Esophagus muscularis mucosa (tissue), 4 donors: ENCODE results near the gene KRTAP4-5.
"Not testable (repeated sequence)": the region's sequence is repeated elsewhere in the genome, so short reads cannot be mapped to it uniquely, and the experiment has no call there.

Source experiments
- EP300 ChIP-seq: sonication (generic); formaldehyde crosslinking; IDR thresholded peaks from one replicate; pipeline ENCODE4 v1.6.1; 2017; ENCODE audit warnings: antibody characterized with exemption
- POLR2A ChIP-seq: fragments of 450-650 bp; IDR thresholded peaks from one replicate; pipeline ENCODE4 v1.6.1; 2017; ENCODE audit warnings: antibody characterized with exemption, moderate library complexity, mild to moderate bottlenecking, low read depth
- POLR2AphosphoS5 ChIP-seq, 2 donors: sonication (generic); formaldehyde crosslinking; IDR thresholded peaks; one replicate each; pipeline ENCODE4 v1.6.1; 2017; ENCODE audit warnings: antibody characterized with exemption in 2 of 2
- TF ChIP-seq, protein P1 (sequence below), 3 experiments: fragments of 200-600 bp in 2 of 3; fragments of 450-650 bp in 1 of 3; sonication (generic) in 2 of 3; IDR thresholded peaks; one replicate each; pipeline ENCODE4 v1.5.1; 2017 to 2019; ENCODE audit warnings: antibody characterized with exemption in 3 of 3, mild to moderate bottlenecking in 2 of 3, moderate library complexity in 1 of 3

DNA sequence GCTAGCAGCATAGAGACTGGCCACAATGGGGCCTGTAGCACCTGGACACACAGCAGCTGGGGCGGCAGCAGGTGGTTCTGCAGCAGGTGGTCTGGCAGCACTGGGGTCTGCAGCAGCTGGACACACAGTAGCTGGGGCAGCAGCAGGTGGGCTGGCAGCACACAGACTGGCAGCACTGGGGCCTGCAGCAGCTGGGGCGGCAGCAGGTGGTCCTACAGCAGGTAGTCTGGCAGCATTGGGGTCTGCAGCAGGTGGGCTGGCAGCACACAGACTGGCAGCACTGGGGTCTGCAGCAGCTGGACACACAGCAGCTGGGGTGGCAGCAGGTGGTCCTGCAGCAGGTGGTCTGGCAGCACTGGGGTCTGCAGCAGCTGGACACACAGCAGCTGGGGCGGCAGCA is 10.6 kb upstream of the KRTAP4-5 start:
- TF ChIP-seq, protein P1, sequence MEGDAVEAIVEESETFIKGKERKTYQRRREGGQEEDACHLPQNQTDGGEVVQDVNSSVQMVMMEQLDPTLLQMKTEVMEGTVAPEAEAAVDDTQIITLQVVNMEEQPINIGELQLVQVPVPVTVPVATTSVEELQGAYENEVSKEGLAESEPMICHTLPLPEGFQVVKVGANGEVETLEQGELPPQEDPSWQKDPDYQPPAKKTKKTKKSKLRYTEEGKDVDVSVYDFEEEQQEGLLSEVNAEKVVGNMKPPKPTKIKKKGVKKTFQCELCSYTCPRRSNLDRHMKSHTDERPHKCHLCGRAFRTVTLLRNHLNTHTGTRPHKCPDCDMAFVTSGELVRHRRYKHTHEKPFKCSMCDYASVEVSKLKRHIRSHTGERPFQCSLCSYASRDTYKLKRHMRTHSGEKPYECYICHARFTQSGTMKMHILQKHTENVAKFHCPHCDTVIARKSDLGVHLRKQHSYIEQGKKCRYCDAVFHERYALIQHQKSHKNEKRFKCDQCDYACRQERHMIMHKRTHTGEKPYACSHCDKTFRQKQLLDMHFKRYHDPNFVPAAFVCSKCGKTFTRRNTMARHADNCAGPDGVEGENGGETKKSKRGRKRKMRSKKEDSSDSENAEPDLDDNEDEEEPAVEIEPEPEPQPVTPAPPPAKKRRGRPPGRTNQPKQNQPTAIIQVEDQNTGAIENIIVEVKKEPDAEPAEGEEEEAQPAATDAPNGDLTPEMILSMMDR (IDR thresholded peaks at IDR 0.05): not testable (repeated sequence)
- not testable (repeated sequence) for TF ChIP-seq EP300; POLR2A; POLR2AphosphoS5 (IDR thresholded peaks at IDR 0.05)
